ENCODE measurements around the gene IREB2.

IREB2 gene

GRCh38 chr15:78477295-78477694, 39.3 kb downstream of the IREB2 start:
- Histone ChIP-seq H3K27me3 (ENCODE audit: insufficient read depth, insufficient read length) (no peaks in the 10 kb centered on the region), H3K4me1 (ENCODE audit: insufficient read depth, insufficient read length) (no peaks in the 10 kb centered on the region), H3K4me3 (ENCODE audit: insufficient read length, low read depth) (no peak overlapping the region), H3K36me3 (ENCODE audit: insufficient read depth, insufficient read length, low read length) (peaks cover 85% of the 10 kb centered on the region), H3K9ac (ENCODE audit: insufficient read length, low read depth) (no peak overlapping the region), H3K9me3 (ENCODE audit: insufficient read depth, low read length) (no peaks in the 10 kb centered on the region)
- TF ChIP-seq SUZ12 (IDR thresholded peaks at IDR 0.05; ENCODE audit: extremely low read depth, insufficient read depth, insufficient read length) (no peak), YY1 (IDR thresholded peaks at IDR 0.05; ENCODE audit: insufficient read depth, insufficient read length) (no peak), ZNF274 (IDR thresholded peaks at IDR 0.05; ENCODE audit: low read depth, low read length) (no peak)
- no peak for DNase-seq (ENCODE audit: low read depth, low spot score)

GRCh38 chr15:78479650-78480049, 41.6 kb downstream of the IREB2 start:
- no peaks in the 10 kb centered on the region for H3K27me3 ChIP-seq (ENCODE audit: insufficient read depth, insufficient read length)
- TF ChIP-seq SUZ12 (IDR thresholded peaks at IDR 0.05; ENCODE audit: extremely low read depth, insufficient read depth, insufficient read length): no peak
- TF ChIP-seq YY1 (IDR thresholded peaks at IDR 0.05; ENCODE audit: insufficient read depth, insufficient read length): no peak
- TF ChIP-seq ZNF274 (IDR thresholded peaks at IDR 0.05; ENCODE audit: low read depth, low read length): no peak
- peaks cover 83% of the 10 kb centered on the region for H3K36me3 ChIP-seq (ENCODE audit: insufficient read depth, insufficient read length, low read length)
- no peak for DNase-seq (ENCODE audit: low read depth, low spot score)
- no peaks in the 10 kb centered on the region for H3K9me3 ChIP-seq (ENCODE audit: insufficient read depth, low read length)
- H3K9ac ChIP-seq (ENCODE audit: insufficient read length, low read depth): no peak overlapping the region
- no peaks in the 10 kb centered on the region for H3K4me1 ChIP-seq (ENCODE audit: insufficient read depth, insufficient read length)
- no peak overlapping the region for H3K4me3 ChIP-seq (ENCODE audit: insufficient read length, low read depth)

GRCh38 chr15:78481917-78482316, 43.9 kb downstream of the IREB2 start:
- H3K9ac ChIP-seq (ENCODE audit: insufficient read length, low read depth): no peak overlapping the region
- no peaks in the 10 kb centered on the region for H3K27me3 ChIP-seq (ENCODE audit: insufficient read depth, insufficient read length)
- TF ChIP-seq YY1 (IDR thresholded peaks at IDR 0.05; ENCODE audit: insufficient read depth, insufficient read length): no peak
- no peak for DNase-seq (ENCODE audit: low read depth, low spot score)
- H3K4me3 ChIP-seq (ENCODE audit: insufficient read length, low read depth): no peak overlapping the region
- H3K4me1 ChIP-seq (ENCODE audit: insufficient read depth, insufficient read length): no peaks in the 10 kb centered on the region
- H3K9me3 ChIP-seq (ENCODE audit: insufficient read depth, low read length): no peaks in the 10 kb centered on the region
- peaks cover 85% of the 10 kb centered on the region for H3K36me3 ChIP-seq (ENCODE audit: insufficient read depth, insufficient read length, low read length)

- TF ChIP-seq YY1 (IDR thresholded peaks at IDR 0.05; ENCODE audit: insufficient read depth, insufficient read length): no peak
- TF ChIP-seq SUZ12 (IDR thresholded peaks at IDR 0.05; ENCODE audit: extremely low read depth, insufficient read depth, insufficient read length): no peak
- TF ChIP-seq ZNF274 (IDR thresholded peaks at IDR 0.05; ENCODE audit: low read depth, low read length): no peak
- DNase-seq (ENCODE audit: low read depth, low spot score): no peak
- H3K36me3 ChIP-seq (ENCODE audit: insufficient read depth, insufficient read length, low read length): peaks cover 92% of the 10 kb centered on the region
Observed at GRCh38 chr15:78492872-78493271, 54.9 kb downstream of the IREB2 start.

GRCh38 chr15:78501857-78502256, 63.8 kb downstream of the IREB2 start:
- TF ChIP-seq SUZ12 (IDR thresholded peaks at IDR 0.05; ENCODE audit: extremely low read depth, insufficient read depth, insufficient read length): no peak
- no peak for TF ChIP-seq YY1 (IDR thresholded peaks at IDR 0.05; ENCODE audit: insufficient read depth, insufficient read length)
- TF ChIP-seq ZNF274 (IDR thresholded peaks at IDR 0.05; ENCODE audit: low read depth, low read length): no peak
- H3K9me3 ChIP-seq (ENCODE audit: insufficient read depth, low read length): peaks cover 12% of the 10 kb centered on the region; the same call in 1 of the 2 replicates

More at GRCh38 chr15:78492872-78493271, 54.9 kb downstream of the IREB2 start:
- Histone ChIP-seq H3K27me3 (ENCODE audit: insufficient read depth, insufficient read length) (no peaks in the 10 kb centered on the region), H3K9ac (ENCODE audit: insufficient read length, low read depth) (no peak overlapping the region), H3K4me1 (ENCODE audit: insufficient read depth, insufficient read length) (no peaks in the 10 kb centered on the region), H3K9me3 (ENCODE audit: insufficient read depth, low read length) (no peaks in the 10 kb centered on the region), H3K4me3 (ENCODE audit: insufficient read length, low read depth) (no peak overlapping the region)

GRCh38 chr15:78502641-78503040, 64.6 kb downstream of the IREB2 start:
- H3K36me3 ChIP-seq (ENCODE audit: insufficient read depth, insufficient read length, low read length): peaks cover 36% of the 10 kb centered on the region
- H3K4me3 ChIP-seq (ENCODE audit: insufficient read length, low read depth): no peak overlapping the region
- H3K9ac ChIP-seq (ENCODE audit: insufficient read length, low read depth): no peak overlapping the region
- no peaks in the 10 kb centered on the region for H3K4me1 ChIP-seq (ENCODE audit: insufficient read depth, insufficient read length)
- H3K27me3 ChIP-seq (ENCODE audit: insufficient read depth, insufficient read length): peaks cover 2% of the 10 kb centered on the region
- TF ChIP-seq SUZ12 (IDR thresholded peaks at IDR 0.05; ENCODE audit: extremely low read depth, insufficient read depth, insufficient read length) (no peak), YY1 (IDR thresholded peaks at IDR 0.05; ENCODE audit: insufficient read depth, insufficient read length) (no peak), ZNF274 (IDR thresholded peaks at IDR 0.05; ENCODE audit: low read depth, low read length) (no peak)
- peaks cover 12% of the 10 kb centered on the region; the same call in 1 of the 2 replicates for H3K9me3 ChIP-seq (ENCODE audit: insufficient read depth, low read length)
- DNase-seq (ENCODE audit: low read depth, low spot score): no peak

More at GRCh38 chr15:78501857-78502256, 63.8 kb downstream of the IREB2 start:
- H3K4me1 ChIP-seq (ENCODE audit: insufficient read depth, insufficient read length): no peaks in the 10 kb centered on the region
- no peaks in the 10 kb centered on the region for H3K27me3 ChIP-seq (ENCODE audit: insufficient read depth, insufficient read length)
- H3K9ac ChIP-seq (ENCODE audit: insufficient read length, low read depth): no peak overlapping the region
- H3K36me3 ChIP-seq (ENCODE audit: insufficient read depth, insufficient read length, low read length): peaks cover 43% of the 10 kb centered on the region
- no peak for DNase-seq (ENCODE audit: low read depth, low spot score)
- no peak overlapping the region for H3K4me3 ChIP-seq (ENCODE audit: insufficient read length, low read depth)

GRCh38 chr15:78506971-78507830, 69.2 kb downstream of the IREB2 start, which contains the start of gene HYKK:
HYKK (plus strand) TSS chr15:78507577; CDS start chr15:78513089, 5,512 bp downstream.
- peaks cover 12% of the 10 kb centered on the region; the same call in 1 of the 2 replicates for H3K9me3 ChIP-seq (ENCODE audit: insufficient read depth, low read length)
- no peaks in the 10 kb centered on the region for H3K4me1 ChIP-seq (ENCODE audit: insufficient read depth, insufficient read length)
- peak within 1 kb of the TSS; percentile 87 for H3K4me3 ChIP-seq (ENCODE audit: insufficient read length, low read depth)
- H3K27me3 ChIP-seq (ENCODE audit: insufficient read depth, insufficient read length): peaks cover 27% of the 10 kb centered on the region
- peak within 1 kb of the TSS; percentile 88 for H3K9ac ChIP-seq (ENCODE audit: insufficient read length, low read depth)
- peak; percentile 96 for DNase-seq (ENCODE audit: low read depth, low spot score)
- no peaks in the 10 kb centered on the region for H3K36me3 ChIP-seq (ENCODE audit: insufficient read depth, insufficient read length, low read length)
- no peak for TF ChIP-seq ZNF274 (IDR thresholded peaks at IDR 0.05; ENCODE audit: low read depth, low read length)
- no peak for TF ChIP-seq SUZ12 (IDR thresholded peaks at IDR 0.05; ENCODE audit: extremely low read depth, insufficient read depth, insufficient read length)
- TF ChIP-seq YY1 (IDR thresholded peaks at IDR 0.05; ENCODE audit: insufficient read depth, insufficient read length): no peak

Data from NT2/D1 (cell line).